Karpas-422 (cell line): ENCODE measurements around the gene EOMES. TPM values are rescaled to one million over a fixed set of nuclear protein-coding genes. Genes with fewer than 3 reads are reported as not detected.

Source experiments
- DNase-seq: peaks from one replicate; pipeline ENCODE4 v3.0.0-alpha.2; 2015
- H2AFZ ChIP-seq: fragments of 200-600 bp; sonication (generic); 2 replicates; pipeline ENCODE4 v1.6.1; 2014; ENCODE audit warnings: antibody characterized with exemption, low read length, mixed read lengths
- H3K27ac ChIP-seq: fragments of 200-600 bp; sonication (generic); 2 replicates; pipeline ENCODE4 v1.5.1; 2014; ENCODE audit warnings: mild to moderate bottlenecking, low read length, moderate library complexity
- H3K27me3 ChIP-seq: fragments of 200-600 bp; sonication (generic); 2 replicates; pipeline ENCODE4 v1.6.1; 2014; ENCODE audit warnings: low read length, mixed read lengths
- H3K36me3 ChIP-seq: fragments of 200-600 bp; sonication (generic); 2 replicates; pipeline ENCODE4 v1.6.1; 2014; ENCODE audit warnings: low read length, mixed read lengths; ENCODE audit not compliant: insufficient read depth
- H3K4me1 ChIP-seq: fragments of 200-600 bp; sonication (generic); 2 replicates; pipeline ENCODE4 v1.6.1; 2014; ENCODE audit warnings: mild to moderate bottlenecking, low read length, mixed read lengths
- H3K4me2 ChIP-seq: fragments of 200-600 bp; sonication (generic); 2 replicates; pipeline ENCODE4 v1.6.1; 2014; ENCODE audit warnings: low read length, low read depth, mild to moderate bottlenecking; ENCODE audit not compliant: poor library complexity, severe bottlenecking
- H3K4me3 ChIP-seq: fragments of 200-600 bp; sonication (generic); 2 replicates; pipeline ENCODE4 v1.5.1; 2014; ENCODE audit warnings: mild to moderate bottlenecking, antibody characterized with exemption, low read length, mixed read lengths
- H3K79me2 ChIP-seq: fragments of 200-600 bp; sonication (generic); 2 replicates; pipeline ENCODE4 v1.6.1; 2014; ENCODE audit warnings: mild to moderate bottlenecking, low read length, mixed read lengths
- H3K9ac ChIP-seq: fragments of 200-600 bp; sonication (generic); 2 replicates; pipeline ENCODE4 v1.6.0; 2014; ENCODE audit warnings: low read length
- H3K9me2 ChIP-seq: fragments of 200-600 bp; sonication (generic), shearing (Covaris generic); replicated peaks from 2 replicates; pipeline ENCODE4 v1.6.0; 2014; ENCODE audit warnings: mild to moderate bottlenecking, low read length, moderate library complexity; ENCODE audit not compliant: insufficient read depth
- H3K9me3 ChIP-seq: fragments of 300-700, 200-600 bp; sonication (generic); 2 replicates; pipeline ENCODE4 v1.6.1; 2014; ENCODE audit warnings: low read length, mixed read lengths
- H4K20me1 ChIP-seq: fragments of 200-600 bp; sonication (generic); 2 replicates; pipeline ENCODE4 v1.6.1; 2014; ENCODE audit warnings: mild to moderate bottlenecking, antibody characterized with exemption, low read length, low read depth; ENCODE audit not compliant: insufficient read depth
- total RNA-seq: library from RNA; depleted of rRNA; stranded (reverse); fragments of >200 nt; shearing (Covaris generic); gene quantifications from 2 replicates; pipeline ENCODE4 v1.2.3, GENCODE V29; 2014; ENCODE audit warnings: low replicate concordance

The EOMES gene
- total RNA-seq, 1 experiment from 2014 or later: 0.60 TPM

GRCh38 chr3:27712136-27713077, 9.7 kb downstream of the EOMES start:
- no peak overlapping the region for H3K9ac ChIP-seq
- no peak overlapping the region for H3K4me2 ChIP-seq
- no peaks in the 10 kb centered on the region for H3K79me2 ChIP-seq
- no peak overlapping the region for H2AFZ ChIP-seq
- H4K20me1 ChIP-seq: no peaks in the 10 kb centered on the region
- peak; percentile 86 for DNase-seq
- H3K27me3 ChIP-seq: no peaks in the 10 kb centered on the region
- no peaks in the 10 kb centered on the region for H3K9me2 ChIP-seq
- H3K4me3 ChIP-seq: no peak overlapping the region
- H3K9me3 ChIP-seq: no peaks in the 10 kb centered on the region
- H3K27ac ChIP-seq: no peak overlapping the region
- H3K36me3 ChIP-seq: no peaks in the 10 kb centered on the region
- peaks cover 10% of the 10 kb centered on the region for H3K4me1 ChIP-seq

GRCh38 chr3:27708250-27708649, 13.9 kb downstream of the EOMES start:
- H2AFZ ChIP-seq: no peak overlapping the region
- H3K79me2 ChIP-seq: no peaks in the 10 kb centered on the region
- H4K20me1 ChIP-seq: no peaks in the 10 kb centered on the region
- DNase-seq: no peak
- H3K9ac ChIP-seq: no peak overlapping the region
- H3K9me3 ChIP-seq: no peaks in the 10 kb centered on the region
- H3K27ac ChIP-seq: no peak overlapping the region
- H3K27me3 ChIP-seq: no peaks in the 10 kb centered on the region
- no peaks in the 10 kb centered on the region for H3K36me3 ChIP-seq
- 0 out of 2 replicates have a peak, but pooled peaks cover 2% of the 10 kb centered on the region for H3K4me1 ChIP-seq
- H3K4me3 ChIP-seq: no peak overlapping the region
- H3K4me2 ChIP-seq: no peak overlapping the region
- no peaks in the 10 kb centered on the region for H3K9me2 ChIP-seq

GRCh38 chr3:27699067-27699466, 23.1 kb downstream of the EOMES start:
- Histone ChIP-seq H3K9me2 (no peaks in the 10 kb centered on the region), H3K9ac (no peak overlapping the region), H4K20me1 (no peaks in the 10 kb centered on the region), H3K4me3 (no peak overlapping the region), H3K9me3 (no peaks in the 10 kb centered on the region), H3K27me3 (no peaks in the 10 kb centered on the region), H3K4me2 (no peak overlapping the region), H3K36me3 (no peaks in the 10 kb centered on the region), H3K4me1 (no peaks in the 10 kb centered on the region), H2AFZ (no peak overlapping the region), H3K79me2 (no peaks in the 10 kb centered on the region), H3K27ac (no peak overlapping the region)
- DNase-seq: no peak

- Histone ChIP-seq H3K9ac (no peak overlapping the region), H3K36me3 (no peaks in the 10 kb centered on the region), H4K20me1 (no peaks in the 10 kb centered on the region), H3K4me2 (no peak overlapping the region), H3K27me3 (no peaks in the 10 kb centered on the region), H3K4me3 (no peak overlapping the region), H3K9me3 (no peaks in the 10 kb centered on the region), H3K4me1 (no peaks in the 10 kb centered on the region), H3K27ac (no peak overlapping the region), H3K79me2 (no peaks in the 10 kb centered on the region), H2AFZ (no peak overlapping the region), H3K9me2 (no peaks in the 10 kb centered on the region)
- no peak for DNase-seq
Measured at GRCh38 chr3:27696906-27697305, 25.2 kb downstream of the EOMES start.

- H3K4me2 ChIP-seq: no peak overlapping the region
- H2AFZ ChIP-seq: no peak overlapping the region
- H3K9me3 ChIP-seq: no peaks in the 10 kb centered on the region
- H3K36me3 ChIP-seq: no peaks in the 10 kb centered on the region
- H3K9ac ChIP-seq: no peak overlapping the region
- no peaks in the 10 kb centered on the region for H3K9me2 ChIP-seq
- no peaks in the 10 kb centered on the region for H3K79me2 ChIP-seq
- no peak overlapping the region for H3K4me3 ChIP-seq
- no peaks in the 10 kb centered on the region for H4K20me1 ChIP-seq
- no peak overlapping the region for H3K27ac ChIP-seq
- no peaks in the 10 kb centered on the region for H3K27me3 ChIP-seq
- DNase-seq: no peak
- no peaks in the 10 kb centered on the region for H3K4me1 ChIP-seq
Measured at GRCh38 chr3:27695636-27696035, 26.5 kb downstream of the EOMES start.

- H3K4me3 ChIP-seq: no peak overlapping the region
- H3K27me3 ChIP-seq: no peaks in the 10 kb centered on the region
- no peak overlapping the region for H3K27ac ChIP-seq
- H4K20me1 ChIP-seq: no peaks in the 10 kb centered on the region
- no peaks in the 10 kb centered on the region for H3K9me3 ChIP-seq
- H3K4me2 ChIP-seq: no peak overlapping the region
- no peaks in the 10 kb centered on the region for H3K9me2 ChIP-seq
- no peak overlapping the region for H2AFZ ChIP-seq
- DNase-seq: no peak
- H3K4me1 ChIP-seq: no peaks in the 10 kb centered on the region
- H3K79me2 ChIP-seq: no peaks in the 10 kb centered on the region
- H3K9ac ChIP-seq: no peak overlapping the region
- no peaks in the 10 kb centered on the region for H3K36me3 ChIP-seq
Measured at GRCh38 chr3:27688053-27688452, 34.1 kb downstream of the EOMES start.

- H3K4me2 ChIP-seq: no peak overlapping the region
- H3K27ac ChIP-seq: no peak overlapping the region
- no peaks in the 10 kb centered on the region for H3K4me1 ChIP-seq
- no peak overlapping the region for H2AFZ ChIP-seq
- no peaks in the 10 kb centered on the region for H4K20me1 ChIP-seq
- H3K79me2 ChIP-seq: no peaks in the 10 kb centered on the region
- no peaks in the 10 kb centered on the region for H3K36me3 ChIP-seq
- DNase-seq: no peak
- H3K9me3 ChIP-seq: no peaks in the 10 kb centered on the region
- no peaks in the 10 kb centered on the region for H3K27me3 ChIP-seq
- no peaks in the 10 kb centered on the region for H3K9me2 ChIP-seq
- H3K9ac ChIP-seq: no peak overlapping the region
- no peak overlapping the region for H3K4me3 ChIP-seq
Measured at GRCh38 chr3:27686642-27687041, 35.5 kb downstream of the EOMES start.

GRCh38 chr3:27685474-27685873, 36.6 kb downstream of the EOMES start:
- Histone ChIP-seq H3K9ac (no peak overlapping the region), H3K27me3 (no peaks in the 10 kb centered on the region), H3K4me2 (no peak overlapping the region), H3K36me3 (no peaks in the 10 kb centered on the region), H3K4me1 (peaks cover 4% of the 10 kb centered on the region), H4K20me1 (no peaks in the 10 kb centered on the region), H3K9me2 (no peaks in the 10 kb centered on the region), H3K9me3 (no peaks in the 10 kb centered on the region), H3K4me3 (no peak overlapping the region), H3K27ac (no peak overlapping the region), H2AFZ (no peak overlapping the region), H3K79me2 (no peaks in the 10 kb centered on the region)
- no peak for DNase-seq
